Midbrain (tissue), 1 donor: ENCODE results near the gene FOXN3.
"Not testable (repeated sequence)": the region's sequence is repeated elsewhere in the genome, so short reads cannot be mapped to it uniquely, and the experiment has no call there.

Experiments used
- DNase-seq: peaks from one replicate; lab custom pipeline; 2025; lab: John Stamatoyannopoulos, UW

FOXN3 gene

DNA sequence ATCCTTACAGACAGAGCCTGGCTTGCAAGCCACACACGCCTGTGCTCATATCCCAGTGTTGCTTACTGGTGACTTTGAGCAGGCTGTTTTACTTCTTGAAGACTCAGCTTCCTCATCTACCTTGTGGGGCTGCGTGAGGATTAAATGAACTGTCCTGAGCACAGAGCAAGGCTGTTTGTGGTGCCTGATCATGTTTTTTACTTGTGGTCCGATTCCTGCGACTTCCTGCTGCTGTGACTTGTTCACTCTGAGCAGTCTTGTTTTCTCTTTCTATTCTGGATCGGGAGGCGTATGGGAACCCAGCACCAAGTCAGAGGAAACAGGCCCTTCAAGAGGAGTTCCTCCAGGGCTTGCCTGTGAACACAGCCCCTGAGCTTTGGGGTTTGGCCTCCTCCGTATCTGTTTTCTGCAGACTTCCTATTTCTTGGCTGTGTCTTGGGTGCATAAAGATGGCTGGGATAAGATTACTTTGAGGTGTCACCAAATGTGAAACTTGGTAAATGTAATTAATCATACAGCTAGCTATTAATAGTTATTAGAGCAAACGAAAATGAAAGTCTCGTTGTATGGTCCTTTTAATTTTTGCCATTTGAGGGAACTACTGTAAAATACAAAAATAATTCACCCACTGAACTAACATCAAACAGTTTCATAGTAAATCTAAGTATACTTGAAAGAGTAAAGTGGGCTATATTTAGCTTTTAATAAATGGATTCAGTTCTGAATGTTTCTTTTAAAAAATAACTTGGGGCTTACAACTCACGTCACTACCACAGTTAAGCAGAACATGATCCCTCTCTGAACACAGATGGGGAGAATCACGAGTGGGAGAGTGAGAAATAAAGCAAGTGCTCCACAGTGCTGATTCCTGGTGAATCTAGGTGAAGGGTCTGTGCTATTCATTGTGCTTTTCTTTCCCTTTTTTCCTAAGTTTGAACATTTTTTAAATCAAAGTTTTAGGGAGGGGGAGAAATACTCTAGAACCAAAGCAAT lies 251.5 kb downstream of the FOXN3 start:
- DNase-seq = no peak

DNA sequence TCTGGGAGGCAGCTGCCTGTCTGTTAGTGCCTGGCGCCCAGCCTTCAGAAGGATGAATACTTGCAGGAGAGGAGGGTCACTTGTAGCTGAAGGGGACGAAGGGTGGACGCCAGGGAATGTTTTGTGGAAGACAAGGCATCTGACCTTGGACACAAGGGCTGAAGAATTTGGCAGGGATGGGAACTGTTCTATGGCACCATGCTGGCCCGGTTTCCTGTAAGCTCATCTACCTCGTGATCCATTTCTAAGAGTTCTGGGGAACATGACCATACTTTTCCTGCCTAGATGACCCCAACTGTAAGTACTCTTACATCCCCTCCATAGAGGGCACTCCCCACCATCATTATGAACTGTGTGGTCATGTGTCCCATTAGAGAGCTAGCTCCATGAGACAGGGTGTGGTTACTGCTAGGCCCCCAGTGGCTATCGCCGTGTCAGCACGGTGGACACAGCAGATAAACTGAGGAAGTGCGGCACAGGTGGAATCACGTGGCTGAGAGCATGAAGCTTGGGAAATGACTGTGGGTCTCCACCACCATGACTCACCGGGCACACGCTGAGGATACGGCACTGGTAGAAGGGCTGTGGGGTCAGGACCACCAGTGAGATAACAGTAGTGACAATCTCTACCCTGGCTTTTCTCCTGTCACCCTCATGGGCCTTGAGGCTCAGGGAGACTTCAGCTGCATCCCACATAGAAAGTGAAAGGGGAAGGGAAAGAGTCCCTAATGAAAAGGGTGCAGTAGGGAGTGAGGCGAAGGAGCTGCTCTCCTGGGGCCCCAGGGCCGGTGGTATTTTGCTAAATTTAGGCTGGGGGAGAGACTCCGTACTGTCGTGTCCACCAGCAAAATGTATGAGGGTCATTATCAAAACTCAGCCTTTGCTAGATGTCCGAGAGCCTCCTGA lies 252.6 kb downstream of the FOXN3 start:
- DNase-seq = no peak

DNA sequence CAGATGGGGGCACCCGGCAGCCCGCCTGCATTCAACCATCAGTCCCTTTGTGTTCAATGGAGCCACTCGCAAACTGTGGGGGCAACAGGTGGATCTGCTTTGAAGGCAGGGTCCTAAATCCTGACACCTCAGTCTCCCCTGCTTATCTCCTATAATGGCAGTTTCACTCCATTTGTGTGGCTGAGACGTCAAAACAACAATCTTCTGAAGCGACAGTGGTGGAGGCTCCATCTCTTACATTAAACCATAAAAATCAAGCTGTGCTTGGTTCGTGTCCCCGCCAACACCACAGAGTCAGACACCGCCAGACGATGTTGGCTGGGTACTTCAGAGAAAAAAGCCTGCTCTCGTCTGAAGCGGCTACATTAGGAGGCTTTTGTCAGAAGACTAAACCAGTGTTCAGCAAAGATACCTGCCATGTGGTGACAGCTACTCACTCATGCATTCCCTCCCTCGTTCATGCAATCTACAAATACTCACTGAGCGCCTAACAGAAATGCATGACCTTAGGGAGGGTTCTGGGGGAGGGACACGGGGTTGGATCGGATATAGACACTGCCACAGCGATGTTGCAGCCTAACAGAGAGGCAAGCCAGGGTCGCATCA lies 253.9 kb downstream of the FOXN3 start:
- no peak for DNase-seq

DNA sequence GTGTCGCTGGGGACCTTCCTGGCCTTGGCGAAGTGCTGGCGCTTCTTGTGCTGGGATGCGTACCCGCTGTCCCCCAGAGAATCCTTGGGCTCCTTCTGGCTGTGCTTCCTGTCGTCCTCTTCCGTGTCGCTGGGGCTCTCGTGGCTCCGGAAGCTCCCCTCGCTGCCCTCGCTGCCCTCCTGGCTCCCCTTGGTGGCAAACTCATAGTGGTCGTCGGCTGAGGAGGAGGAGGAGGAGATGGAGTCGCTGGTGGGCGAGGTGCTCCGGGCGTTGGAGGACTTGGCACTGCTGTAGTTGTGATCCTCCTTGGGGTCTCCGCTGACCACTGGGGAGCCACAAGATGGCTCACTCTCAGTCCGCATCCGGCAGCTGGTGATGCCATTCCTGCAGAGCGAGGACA lies 254.4 kb downstream of the FOXN3 start:
- no peak for DNase-seq

DNA sequence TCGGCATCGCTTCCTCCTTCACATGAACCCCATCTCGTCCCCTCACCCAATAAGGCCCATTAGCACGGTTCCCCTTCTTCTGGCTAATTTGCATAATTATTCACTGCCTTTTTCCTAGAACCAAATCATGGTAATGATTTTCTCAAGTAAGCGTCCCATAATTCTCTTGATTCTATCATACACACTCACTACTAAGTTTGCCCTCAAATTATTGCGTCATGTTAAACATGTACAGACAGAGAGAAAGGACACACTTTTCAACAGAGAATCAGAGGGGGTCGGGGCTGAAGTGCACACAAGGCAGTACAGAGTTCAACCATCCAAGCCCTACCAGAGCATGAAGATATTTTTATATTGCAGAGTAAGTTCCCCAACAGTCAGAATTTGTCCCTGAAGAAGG lies 256.6 kb downstream of the FOXN3 start:
- DNase-seq = no peak

DNA sequence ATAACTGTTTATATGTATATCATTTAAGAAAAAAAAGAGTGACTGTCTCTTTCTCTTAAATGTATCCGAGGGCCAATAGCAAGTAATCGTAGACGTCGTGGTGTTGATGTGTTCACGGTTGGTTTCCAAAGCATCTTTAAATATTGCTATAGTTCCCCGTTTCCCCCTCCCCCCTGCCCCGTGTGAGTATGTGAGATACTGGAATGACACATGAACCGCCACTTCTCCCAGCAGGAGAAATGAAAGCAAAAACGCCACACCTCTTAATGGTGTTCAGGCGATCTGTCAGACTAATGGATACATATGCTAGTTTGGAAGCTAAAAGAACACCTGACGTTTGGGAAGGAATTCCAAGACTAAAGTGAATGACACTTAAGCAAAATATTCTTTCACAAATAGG lies 258.3 kb downstream of the FOXN3 start:
- no peak for DNase-seq

DNA sequence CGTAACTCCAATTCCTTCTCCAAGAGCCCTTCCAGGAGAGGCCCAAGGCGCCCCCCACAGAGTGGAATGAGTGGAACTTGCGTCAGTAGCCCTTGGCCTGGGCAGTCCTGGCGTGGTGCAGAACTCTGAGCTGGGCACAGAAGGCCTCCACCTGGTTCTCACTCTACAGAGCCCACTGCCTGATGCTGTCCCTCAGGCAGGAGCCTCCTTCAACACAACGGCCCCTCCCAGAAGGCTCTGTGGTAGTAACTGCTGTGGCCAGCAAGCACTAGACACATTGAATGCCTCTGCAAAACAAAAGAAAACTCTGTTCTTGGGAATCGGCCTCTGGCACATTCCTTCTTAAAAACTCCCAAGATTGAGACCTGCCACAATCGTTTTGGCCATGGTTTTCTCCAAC lies 258.9 kb downstream of the FOXN3 start:
- not testable (repeated sequence) for DNase-seq

DNA sequence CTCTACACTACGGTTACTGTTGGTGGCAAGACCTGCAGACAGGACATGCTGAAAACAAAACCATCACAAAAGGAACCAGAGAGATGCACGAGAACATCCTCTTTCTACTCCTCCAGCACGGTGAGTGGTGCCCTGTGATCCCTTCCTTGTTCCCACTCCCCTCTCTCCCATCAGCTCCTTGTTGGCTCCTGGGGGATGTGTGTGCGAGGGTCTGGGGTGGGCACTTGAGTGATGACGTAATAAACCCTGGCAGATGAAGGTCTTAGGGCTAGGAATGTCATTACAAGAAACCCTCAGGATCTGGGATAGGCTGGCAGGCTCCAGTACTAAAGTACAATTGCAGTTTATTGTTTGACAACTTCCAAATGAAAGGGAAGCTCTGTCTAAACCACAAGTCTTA lies 261.5 kb downstream of the FOXN3 start:
- DNase-seq = no peak

DNA sequence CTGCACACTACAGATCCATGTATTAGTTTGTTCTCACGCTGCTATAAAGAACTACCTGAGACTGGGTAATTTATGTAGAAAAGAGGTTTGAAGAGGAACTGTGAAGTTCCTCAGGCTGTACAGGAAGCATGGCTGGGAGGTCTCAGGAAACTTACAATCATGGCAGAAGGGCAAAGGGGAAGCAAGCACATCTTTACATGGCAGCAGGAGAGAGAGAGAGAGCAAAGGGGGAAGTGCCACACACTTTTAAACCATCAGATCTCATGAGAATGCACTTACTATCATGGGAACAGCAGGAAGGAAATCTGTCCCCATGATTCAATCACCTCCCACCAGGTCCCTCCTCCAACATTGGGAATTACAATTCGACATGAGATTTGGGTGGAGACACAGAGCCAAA lies 265.3 kb downstream of the FOXN3 start:
- not testable (repeated sequence) for DNase-seq

DNA sequence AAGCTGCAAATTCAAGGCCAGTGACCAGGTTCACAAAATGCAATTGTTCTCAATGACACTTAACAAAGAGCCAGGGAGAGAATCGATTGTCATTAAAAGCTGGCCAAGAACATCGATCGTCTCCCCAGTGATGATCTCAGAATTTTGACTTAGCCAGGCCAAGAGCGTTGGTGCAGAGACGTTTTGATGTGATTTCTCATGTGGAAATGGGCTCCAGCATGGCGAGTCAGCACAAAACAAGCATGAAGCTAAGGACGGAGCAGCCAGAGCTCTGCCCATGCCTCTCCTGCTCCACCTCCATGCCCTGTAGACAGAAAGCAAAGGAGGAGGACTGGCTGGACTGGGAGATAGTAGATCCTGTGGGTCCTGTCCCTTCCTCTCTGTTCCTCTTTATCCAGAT lies 270.8 kb downstream of the FOXN3 start:
- DNase-seq = no peak

DNA sequence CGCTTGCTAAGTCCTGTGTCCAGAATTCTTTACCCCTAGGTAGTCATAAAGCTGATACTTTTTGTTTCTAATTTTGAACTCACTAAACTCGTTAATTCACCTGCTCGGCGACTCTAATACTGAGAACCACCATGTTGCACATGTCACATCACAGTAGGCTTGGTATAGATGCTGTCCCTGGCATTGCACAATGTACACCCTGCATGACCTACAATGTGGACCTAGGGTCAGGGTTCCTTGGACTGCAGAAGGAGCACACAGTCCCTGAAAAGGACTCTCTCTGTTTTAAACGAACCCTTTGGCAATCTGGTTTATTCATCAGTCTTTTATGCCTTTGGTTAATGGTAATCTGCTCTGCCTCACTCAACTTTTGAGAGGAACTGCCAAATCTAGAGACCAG lies 272.4 kb downstream of the FOXN3 start:
- DNase-seq = no peak

DNA sequence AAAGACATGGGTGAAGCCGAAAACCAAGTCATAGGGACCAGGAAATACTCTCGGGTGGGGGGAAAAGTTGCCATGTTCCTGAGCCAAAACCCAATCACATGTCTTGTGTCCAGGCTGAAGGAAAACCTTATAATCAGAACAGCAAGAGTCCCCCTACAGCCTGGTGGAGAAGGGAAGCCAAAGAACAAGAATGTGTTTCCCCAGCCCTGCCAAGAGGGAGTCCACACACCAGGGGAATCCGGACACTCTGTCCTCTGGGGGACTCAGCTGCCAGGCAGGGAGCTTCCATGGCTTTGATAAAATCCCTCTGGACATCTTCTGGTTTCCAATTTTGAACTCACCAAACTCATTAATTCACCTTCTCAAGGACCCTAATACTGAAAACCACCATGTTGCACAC lies 273.0 kb downstream of the FOXN3 start:
- no peak for DNase-seq

DNA sequence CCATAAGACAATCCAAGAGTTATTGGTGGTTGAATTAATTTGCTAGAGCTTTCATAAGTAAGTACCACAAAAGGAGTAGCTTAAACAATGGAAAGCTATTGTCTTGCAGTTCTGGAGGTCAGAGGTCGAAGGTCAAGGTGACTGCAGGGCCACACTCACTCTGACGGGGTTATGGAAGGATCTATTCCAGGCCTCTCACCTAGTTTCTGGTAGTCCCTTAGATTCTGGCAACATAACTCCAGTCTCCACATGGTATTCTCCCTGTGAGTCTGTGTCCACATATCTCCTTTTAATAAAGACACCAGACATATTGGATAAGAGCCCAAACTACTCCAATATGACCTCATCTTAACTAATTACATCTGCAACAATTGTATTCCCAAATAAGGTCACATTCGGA lies 273.4 kb downstream of the FOXN3 start:
- no peak for DNase-seq

DNA sequence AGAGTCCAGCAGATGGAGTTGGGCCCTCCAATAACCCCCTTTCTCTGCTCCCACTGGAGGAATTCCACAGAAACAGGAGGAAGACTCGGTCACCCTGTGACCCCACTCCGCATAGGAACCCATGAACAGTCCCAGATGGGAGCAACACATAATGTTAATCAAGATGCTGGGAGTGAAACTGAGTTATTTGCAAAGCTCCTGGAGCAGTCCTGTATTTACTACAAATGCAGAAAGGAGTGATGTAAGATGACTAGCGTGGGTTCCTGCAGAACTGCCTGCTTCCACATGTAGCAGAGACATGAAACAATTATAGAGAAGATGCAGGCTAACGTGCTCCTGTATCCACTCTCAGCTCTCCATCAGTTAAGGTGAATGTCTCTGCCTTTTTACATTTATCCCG lies 274.7 kb downstream of the FOXN3 start:
- DNase-seq = no peak

DNA sequence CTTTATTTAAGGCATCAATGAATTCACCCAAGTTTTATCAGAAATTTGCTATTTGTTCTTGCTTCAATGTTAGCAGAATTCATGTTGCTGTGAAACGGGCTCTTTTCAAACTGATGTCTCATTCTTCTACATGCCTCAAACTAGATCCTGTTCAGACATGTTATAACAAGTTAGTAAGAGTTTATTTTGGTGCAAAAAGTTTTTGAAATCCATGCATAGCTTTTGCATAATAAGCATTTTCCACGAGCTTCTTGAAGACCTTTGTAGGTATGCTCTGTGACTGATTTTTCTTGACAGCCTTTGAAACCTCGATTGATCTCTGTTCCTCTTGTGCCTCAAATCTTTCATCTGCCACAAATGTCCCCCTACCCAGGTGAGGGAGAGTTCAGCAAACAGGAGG lies 275.2 kb downstream of the FOXN3 start:
- no peak for DNase-seq

DNA sequence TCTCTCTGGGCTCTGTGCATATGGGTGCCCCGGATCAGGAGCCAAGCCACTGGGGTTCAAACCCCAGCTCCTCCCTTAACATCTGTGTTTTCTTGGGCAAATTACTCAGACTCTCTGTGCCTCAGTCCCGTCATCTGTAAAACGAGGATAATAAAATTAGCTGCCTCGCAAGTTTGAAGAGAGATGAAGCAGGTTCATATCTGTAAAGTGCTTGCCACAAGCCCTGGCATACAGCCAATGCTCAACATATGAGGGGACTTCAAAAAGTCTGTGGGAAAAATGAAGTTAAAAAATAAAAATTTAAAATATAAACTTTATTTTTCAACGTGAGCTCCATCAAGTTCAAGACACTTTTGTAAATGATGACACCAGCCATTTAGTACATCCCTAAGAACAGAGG lies 276.7 kb downstream of the FOXN3 start:
- DNase-seq = no peak

DNA sequence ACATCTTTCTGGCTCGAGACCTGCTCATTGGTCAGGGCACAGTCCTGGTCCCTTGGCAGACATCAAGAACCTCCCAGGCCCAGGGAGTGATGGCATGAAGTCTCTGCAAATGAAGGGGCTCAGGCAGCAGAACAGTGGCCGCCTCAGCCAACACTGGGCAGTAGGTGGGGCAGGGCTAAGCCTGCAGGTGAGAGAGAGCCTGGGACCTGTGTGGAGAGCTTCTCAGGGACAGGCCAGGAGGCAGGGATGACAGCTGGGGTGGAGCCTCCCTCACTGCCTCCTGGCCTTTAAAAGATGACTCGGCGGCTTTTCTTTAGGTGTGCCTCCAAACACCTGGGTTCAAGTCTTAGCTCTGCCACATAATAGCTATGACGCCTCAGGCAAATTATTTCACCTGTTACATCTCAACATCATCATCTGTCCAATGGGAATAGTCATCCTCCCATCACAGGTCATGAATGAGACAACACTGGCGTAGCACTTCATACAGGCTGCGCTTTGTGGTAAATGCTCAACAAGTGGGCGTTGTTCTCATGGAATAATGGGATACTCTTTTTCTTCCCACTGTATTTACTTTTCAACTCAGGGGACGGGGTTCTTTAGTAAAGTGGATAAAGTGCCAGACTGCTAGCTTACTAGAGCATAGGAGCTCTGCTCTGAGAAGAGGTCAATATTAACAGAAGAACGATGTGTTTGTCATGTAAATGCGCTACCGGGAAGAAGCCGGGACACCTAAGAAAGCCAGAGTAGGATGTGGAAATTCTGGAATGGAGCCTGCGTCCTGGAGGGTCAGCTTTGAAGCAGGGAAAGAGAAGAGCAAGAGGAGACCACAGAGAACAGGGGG lies 277.4 kb downstream of the FOXN3 start:
- DNase-seq = no peak

DNA sequence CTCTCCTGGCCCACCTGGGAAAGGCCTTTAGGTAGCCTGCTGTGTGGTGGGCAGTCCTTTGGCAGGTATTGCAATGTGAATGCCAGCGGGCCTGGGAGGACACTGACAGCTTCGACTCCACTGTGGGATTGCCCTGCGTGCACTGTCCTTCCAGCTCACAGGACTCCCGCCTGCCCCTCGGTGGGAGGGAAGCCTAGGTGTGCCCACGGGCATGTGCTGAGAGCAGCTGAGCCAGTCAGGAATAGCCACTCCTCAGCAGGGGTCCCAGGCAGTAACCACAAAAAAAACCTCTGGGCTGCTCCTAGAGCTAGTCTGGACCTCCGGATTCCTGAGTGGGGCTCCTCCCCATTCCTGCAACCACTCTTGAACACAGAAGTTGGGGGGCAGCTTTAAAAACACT lies 278.2 kb downstream of the FOXN3 start:
- DNase-seq = no peak

DNA sequence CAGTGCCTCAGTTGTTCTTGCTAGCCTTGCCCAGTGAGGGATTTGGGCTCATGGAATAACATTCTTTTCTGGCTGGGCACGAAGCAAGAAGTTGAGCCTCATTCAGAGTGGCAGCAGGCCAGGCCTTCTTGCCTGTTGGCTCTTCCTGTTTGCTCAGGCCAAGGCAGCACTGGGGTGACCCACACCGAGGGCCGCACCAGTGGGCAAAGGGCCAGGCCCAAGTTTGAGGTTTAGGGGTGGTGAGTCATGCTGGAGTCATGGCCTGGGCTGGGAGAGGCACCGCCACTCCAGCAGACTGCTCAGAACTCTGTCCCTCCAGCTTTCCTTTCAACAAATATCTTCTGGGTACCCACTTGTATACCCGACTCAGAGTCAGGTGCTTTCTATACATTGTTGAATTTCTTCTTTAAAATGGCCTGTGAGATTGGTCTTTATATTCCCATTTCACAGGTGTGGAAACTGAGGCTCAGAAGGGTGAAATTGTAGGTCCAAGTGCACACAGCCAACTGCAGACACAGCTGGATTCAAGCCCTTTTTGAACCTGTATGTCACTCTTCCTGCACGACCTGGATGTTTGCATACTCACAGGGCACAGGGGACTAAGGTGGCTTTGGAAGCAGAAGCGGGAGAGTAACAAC lies 279.4 kb downstream of the FOXN3 start:
- DNase-seq = no peak

DNA sequence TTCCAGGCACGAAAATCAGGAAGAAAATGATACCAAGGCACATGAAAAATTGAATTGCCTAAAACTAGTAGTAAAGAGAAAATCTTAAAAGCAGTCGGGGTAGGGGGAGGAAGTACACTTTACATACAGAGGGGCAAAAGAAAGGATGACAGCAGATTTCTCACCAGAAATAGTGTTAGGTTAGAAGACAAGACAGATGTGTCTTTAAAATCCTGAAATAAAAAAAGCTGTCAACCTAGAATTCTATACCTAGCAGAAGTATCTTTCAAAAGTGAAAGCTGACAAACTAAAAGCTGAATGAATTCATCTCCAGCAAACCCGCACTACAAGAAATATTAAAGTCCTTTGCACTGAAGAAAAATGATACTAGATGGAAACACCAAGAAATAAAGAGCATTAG lies 280.4 kb downstream of the FOXN3 start:
- DNase-seq = no peak

DNA sequence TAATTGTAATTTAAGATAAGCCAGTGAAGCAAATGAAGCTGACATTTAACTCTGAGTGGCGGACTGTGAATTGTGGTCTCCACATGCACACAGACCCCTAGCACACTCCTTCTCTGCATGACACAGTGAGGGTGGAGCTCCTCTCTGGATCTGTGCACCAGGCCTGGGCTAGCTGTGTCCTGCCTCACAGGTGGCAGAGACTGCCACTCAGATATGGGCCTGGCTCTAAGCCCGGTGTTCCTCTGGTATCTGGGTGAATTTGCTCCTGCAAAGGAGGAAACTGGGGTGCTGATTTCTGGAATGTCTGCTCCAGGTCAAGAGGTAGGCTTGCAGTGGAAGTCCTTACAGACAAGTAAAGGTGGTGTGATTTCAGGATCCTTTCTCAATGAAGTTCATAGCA lies 282.4 kb downstream of the FOXN3 start:
- DNase-seq = no peak
